GM19372 (cell line): ENCODE measurements around the gene GAB1.

ENCODE experiments used
- ATAC-seq: cut with Tn5 transposase; IDR thresholded peaks from one replicate; pipeline ENCODE4 v1.9.1; 2021; ENCODE audit warnings: mild to moderate bottlenecking, low read depth, moderate library complexity; ENCODE audit not compliant: unreplicated experiment

Gene GAB1

DNA sequence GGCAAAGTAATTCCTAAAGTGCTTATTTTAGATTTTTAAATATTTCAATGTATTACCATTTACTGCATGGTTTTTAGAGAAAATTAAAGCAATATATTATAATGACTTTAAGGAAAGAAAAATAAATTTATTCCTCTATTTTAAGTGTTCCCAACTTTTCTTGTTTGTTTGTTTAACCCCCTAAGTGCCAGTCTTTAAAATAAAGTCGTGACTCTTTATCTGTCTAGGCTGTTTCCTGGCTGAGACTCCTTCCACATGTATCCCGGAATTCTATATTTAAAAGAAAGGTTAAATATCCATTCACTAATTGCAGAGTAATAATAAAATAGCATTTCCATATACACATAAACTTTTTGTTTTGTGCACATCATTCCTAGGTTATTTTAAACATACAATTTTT, 71.2 kb downstream of the GAB1 start:
- no peak for ATAC-seq

DNA sequence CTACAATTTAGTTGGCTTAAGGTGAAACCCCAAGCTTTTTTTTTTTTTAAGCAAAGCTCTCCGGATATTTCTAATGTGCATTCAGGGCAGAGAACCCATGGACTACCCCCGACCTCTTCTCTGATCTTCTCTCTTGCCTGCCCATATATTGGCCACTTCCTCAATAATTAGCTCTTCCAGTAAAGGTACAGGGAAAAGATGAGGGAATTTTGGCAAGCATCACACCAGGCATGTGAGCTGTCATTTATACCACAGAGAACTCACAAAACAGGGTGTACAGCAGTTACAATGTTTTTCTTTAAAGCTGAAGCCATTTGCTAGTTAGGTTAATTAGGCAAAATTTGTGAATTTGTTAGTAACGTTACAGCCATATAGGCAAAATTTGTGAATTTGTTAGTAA, 73.3 kb downstream of the GAB1 start:
- ATAC-seq, result no peak

DNA sequence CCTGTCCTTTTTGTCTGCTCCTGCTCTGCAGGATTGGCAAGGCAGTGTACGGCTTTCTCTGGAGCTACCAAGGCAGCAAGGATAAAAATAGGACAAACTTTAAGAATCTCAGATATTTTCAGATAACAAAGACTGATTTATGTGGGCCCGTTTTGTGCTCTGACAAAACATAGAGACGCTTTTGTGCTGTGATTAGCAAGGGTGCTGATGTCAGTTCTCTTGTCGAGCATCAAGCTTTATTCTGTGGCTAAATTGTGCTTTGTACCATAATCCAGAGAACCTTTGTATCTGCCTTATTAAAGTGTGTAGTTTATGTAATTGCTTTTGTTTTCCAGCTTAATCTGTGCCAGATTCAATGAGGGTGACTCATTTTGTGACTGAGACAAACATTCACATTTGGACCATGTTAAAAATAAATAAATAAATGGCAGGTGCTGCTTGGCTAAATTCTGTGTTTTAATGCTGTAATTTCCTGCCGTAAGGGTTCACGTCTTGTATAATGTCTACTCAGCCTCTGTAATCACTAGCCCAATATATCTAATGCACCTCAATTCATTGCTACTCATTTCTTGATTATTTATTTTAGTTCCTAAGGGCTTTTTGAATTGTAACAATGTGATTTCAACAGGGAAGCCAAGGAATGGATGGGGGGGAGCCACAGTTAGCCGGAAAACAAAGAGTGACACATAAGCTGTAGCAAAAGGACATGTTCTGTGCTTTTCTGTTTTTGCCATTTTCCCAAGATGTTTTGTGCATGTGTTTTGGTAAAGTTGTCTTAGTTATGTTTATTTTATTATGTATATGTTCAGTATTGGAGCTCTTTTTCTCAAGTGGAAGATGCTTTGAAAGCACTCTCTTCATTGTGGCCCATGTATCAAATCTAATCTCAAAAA, 75.1 kb downstream of the GAB1 start:
- no peak for ATAC-seq

- ATAC-seq, result no peak
Measured at GRCh38 chr4:143412420-143412758, 75.7 kb downstream of the GAB1 start.

- peak; percentile 80 for ATAC-seq
Measured at GRCh38 chr4:143417679-143418403, 81.2 kb downstream of the GAB1 start.

DNA sequence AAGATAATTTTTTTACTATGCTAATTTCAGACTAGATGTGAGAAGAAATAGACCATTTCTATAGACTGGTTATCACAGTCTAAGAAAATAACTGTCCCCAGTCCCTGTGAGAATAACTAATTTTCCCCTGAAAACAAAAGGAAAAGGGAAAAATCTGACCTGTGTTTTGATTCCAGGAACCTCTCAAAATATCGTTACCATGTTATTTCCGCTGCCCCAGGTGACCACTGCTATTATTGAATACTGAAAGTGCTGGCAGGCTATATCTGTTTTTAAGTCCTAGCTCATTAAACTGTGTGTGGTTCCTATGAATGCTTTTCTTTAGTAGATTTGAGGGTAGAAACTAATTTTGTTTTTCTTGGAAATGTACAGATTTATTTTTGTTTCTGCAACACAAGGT, 83.6 kb downstream of the GAB1 start:
- ATAC-seq, result peak; percentile 31

DNA sequence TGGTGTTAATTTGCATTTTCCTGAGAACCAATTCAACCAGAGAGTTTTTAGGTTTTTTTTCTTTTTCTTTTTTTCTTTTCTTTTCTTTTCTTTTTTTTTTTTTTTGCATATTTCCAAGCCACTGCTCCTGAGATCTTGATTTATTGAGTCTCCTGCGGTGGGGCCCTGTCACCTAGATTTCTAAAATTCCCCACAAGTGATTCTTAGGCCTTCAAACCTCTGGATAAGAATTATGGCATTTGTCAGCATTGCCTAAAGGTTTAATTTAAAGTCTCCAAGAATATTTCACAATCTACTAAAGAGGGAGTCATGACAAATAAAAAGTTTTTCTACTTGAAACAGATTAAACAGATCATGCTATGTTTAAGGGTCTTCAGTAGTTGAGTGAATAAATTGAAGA, 84.9 kb downstream of the GAB1 start:
- ATAC-seq, result no peak

DNA sequence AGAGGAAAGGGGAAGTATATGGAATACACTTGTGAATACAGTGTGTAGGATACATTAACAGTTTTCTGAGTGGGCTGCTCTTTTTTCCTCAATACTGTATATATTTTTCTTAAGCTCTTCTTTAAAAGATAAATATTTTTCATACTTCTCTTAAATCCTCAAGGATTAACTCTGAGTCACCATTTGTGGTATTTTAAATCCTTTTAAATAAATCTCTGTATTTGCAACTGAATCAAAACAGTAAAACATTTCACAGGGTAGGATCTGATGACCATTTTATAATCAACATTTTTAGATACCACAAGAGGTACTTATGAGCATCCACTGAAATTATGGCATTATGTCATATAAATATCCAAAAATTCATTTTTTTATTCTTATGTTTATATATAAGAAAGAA, 87.6 kb downstream of the GAB1 start:
- ATAC-seq, result no peak

- no peak for ATAC-seq
Measured at GRCh38 chr4:143431526-143432257, 95.0 kb downstream of the GAB1 start.

- no peak for ATAC-seq
Measured at GRCh38 chr4:143432258-143432591, 95.5 kb downstream of the GAB1 start.

DNA sequence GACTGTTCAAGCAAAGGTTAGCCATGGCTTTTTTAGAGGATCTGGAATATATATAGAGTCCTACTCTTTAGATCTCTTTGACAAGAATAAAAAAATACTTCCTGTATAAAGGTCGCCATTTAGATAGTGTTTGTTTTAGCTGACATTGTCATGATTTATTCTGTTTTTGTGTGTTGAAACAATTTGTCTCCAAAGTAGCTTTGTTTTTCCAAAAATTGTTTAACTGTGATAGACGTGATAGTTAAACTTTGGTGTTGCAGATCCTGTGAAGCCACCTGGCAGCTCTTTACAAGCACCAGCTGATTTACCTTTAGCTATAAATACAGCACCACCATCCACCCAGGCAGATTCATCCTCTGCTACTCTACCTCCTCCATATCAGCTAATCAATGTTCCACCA, 96.6 kb downstream of the GAB1 start:
- no peak for ATAC-seq

DNA sequence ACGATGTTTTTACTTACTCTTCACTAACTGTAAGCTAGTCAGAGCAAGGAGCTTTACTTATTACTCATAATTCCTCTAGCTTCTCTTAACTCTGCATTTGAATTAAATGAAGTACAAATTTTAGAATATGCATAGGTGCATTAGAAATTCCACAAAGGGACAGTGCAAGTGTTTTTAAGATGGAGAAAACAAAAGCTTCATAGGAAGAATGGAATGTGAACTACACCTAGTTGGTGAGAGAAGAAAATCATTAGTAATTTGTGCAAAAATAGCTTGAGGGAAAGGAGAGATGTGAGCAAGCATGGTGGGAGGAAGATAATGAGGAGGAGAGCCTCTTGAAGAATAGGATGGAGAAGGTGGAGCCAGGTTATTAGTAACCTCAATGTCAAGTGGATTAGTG, 99.3 kb downstream of the GAB1 start:
- no peak for ATAC-seq

- no peak for ATAC-seq
Measured at GRCh38 chr4:143437476-143437875, 100.8 kb downstream of the GAB1 start.

- ATAC-seq, result no peak
Measured at GRCh38 chr4:143437937-143438336, 101.3 kb downstream of the GAB1 start.

DNA sequence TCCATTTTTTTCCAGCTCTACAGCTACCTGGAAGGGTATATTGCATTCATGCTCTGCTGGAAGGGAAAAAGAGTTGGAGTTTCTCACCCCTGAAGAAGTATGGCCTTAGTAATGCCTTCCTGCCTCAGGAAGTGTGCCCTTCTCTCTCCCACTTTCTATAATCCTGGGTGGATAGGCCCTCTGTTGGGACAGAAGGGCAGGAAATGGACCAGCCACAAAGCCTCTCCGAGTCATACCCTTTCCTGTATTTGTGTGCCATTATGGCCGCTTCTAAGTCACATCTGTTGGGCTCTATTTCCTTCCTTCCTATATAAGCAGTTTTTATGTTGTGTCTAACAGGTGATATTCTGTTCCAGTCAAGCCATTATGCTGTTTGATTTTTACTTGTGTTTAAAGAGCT, 102.0 kb downstream of the GAB1 start:
- no peak for ATAC-seq

- no peak for ATAC-seq
Measured at GRCh38 chr4:143441109-143441508, 104.4 kb downstream of the GAB1 start.

- ATAC-seq, result no peak
Measured at GRCh38 chr4:143441678-143442077, 105.0 kb downstream of the GAB1 start.

DNA sequence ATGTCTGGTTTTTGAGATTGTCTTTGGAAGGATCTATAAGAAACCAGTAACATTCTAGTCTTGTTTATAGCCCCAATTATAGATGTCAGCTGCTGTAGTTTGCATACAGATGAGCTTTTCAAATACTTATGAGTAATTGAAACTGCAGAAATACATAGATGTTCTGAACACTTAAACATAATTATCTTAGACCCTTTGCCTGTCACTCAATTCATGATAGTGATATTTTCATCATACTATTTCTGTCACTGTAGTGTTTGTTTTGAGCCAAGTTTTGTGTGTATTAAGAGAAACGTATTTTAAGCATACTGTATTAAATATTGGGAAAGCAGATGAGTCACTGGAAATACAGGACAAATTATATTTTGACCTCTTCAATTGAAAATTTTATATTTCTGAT, 107.1 kb downstream of the GAB1 start:
- no peak for ATAC-seq

DNA sequence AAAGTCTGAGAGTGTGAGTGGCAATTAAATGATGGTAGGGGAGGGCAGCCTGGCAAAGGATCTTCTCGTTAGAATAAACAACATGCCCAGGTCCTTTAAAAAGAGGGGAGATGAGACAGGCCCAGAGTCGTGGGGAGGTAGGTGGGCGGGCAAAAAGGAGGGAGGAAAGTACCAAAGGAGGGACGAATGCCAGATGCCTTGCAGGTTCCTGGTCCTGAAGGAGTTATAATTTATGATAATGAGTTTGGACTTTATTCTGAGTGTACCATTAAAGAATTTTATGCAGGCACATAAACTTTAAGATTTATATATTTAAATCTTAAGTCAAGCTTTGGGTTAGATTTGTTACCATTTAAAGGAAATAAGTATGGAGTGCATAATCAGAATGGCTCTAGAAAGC, 114.5 kb downstream of the GAB1 start:
- no peak for ATAC-seq

- ATAC-seq, result no peak
Measured at GRCh38 chr4:143455211-143455610, 118.5 kb downstream of the GAB1 start.

DNA sequence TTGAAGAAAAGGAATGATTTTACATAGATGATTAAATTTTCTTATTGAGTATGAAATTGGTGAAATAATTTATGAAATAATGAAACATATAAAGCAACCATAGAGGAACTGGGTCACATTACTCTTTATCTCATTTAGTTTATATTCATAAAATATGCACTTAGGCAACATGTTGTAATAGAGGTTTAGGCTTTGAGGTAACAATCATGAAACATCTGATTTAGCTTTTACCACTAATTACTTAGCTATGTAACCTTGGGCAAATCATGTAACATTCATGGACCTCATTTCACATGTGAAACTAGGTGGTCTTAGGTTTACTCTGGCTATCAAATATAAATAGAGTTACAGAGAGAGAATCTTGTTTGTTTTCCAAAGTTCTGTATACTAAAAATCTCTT, 122.3 kb downstream of the GAB1 start:
- no peak for ATAC-seq
